ENCODE measurements around the gene FOXO6.

The FOXO6 gene

DNA sequence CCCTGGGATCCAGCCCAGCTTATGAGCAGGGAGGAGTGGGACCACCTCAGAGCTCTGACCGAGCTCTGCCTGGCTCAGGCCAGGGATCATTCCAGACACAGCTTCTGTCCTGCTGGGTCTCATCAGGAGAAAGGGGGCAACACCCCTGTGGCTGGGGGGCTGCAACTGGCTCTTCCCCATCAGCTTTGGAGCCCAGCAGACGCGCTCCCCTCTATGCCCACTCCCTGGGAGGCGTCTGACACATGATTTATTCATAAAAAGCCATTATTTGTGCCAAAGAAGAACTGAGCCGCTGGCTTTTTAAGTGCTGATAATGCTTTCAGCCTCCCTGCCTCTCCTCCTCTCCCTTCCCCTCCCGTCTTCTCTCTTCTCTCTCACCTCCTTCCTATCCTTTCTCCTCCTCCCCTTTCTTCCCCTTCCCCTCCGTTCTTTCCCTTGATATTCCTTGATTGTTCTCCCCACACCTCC, 25.0 kb downstream of the FOXO6 start:
- DNase-seq, result no peak

DNA sequence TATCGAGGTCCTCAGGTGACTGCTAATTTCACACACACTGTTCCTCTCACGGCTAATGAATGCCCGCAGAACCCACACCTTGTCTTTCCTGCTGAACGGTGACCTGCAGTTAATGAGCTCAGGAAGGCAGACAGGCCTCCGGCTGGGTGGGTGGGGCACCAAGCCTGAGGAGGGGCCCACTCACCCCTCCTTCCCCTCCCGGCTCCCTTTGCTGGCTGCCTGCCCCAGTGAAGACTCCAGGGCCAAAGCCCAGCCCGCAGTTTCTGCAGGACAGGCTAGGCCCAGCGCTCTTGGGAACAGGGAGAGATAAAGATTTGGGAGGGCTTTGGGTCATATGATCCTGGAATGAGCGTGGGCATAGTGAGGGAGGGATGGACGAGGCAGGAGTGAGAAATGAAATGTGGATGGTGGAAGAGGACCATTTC, 26.4 kb downstream of the FOXO6 start:
- DNase-seq, result no peak

- no peak for DNase-seq
These were observed 27.3 kb downstream of the FOXO6 start for GRCh38 chr1:41388510-41388909.

- DNase-seq, result no peak
These were observed 27.8 kb downstream of the FOXO6 start for GRCh38 chr1:41389009-41389408.

DNA sequence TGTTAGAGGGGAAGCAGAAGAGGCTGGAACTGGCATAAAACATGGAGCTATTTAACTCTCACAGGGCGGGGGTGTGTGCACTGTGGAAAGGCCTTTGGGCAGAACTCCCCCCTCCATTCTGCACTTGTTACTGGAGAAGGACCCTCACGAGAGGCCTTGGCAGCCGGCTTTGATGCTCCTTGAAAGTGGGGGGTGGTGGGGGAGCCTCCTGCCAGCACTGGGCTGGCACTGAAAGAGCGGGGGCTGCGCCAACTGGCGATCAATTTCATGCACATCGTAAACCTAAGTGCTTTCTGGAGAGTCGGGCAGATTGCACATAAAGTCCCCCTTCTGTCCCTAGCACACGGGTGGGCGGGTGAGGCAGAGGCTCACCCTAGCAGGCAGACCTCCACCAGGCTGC, 28.9 kb downstream of the FOXO6 start:
- no peak for DNase-seq

DNA sequence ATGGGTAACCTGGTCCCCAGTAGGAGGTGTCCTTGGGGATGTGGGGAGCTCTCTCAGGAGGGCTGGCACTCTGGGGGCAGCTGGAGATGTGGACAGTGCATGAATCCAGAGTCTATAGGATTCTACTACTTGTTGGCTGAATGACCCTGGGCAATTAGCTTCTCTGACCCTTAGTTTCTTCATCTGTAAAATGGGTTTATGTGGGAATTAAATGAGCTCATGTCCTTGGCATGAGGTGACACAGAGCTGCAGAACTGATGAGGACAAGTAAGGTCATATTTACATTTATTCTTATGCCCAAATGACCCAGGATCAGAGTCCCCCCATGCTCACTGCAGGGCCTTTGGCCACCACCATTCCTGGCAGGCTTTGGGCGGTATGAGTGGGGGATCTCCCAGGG, 29.3 kb downstream of the FOXO6 start:
- DNase-seq, result no peak

DNA sequence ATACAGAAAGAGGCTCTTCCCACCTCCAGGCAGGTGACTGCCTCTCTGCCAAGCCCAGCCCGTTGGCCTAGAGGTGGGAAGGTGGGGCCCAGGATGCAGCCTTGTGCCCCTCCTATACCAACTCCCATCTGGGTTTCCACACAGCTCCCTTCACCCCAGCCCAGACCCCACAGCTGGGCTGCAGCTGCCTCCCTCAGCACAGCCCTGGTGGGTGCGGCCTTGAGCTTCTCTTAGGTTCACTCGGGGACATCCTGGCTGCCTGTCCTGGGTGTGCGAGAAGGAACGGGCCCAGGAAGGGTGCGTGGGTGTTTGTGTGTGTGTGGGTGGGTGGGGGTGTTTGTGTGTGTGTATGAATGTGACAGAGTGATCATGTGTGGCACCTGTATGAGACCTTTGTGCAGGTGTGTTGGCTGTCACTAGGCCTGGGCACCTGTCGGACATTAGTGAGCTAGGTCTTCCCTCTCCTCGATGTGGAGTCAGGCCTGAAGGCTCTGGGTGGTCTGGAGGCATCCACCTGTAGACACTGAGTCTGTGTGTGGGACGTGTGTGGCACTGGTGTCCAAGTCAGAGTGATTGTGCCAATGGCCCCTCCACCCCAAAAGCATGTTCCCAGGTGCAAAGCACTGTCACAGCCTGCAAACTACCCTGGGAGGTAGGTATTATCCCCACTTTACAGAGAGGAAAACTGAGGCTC, 30.7 kb downstream of the FOXO6 start:
- DNase-seq, result no peak

DNA sequence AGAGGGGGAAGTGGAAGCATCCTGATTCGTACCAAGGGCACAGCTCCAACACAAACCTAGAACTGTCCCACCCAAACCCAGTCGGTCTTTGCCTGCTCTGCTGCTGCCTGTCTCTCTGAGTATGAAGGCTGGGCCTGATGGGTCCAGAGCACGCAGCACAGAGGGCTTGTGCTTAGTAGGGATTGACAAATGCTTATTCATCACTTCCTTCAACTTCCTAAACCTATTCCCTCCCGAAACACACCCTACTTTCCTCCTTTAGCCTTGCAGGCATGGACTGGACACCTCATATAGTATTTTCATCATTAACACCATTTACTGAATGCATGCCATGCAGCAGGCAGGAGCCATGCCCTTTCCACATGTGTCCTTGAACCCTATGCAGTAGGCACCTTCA, 31.3 kb downstream of the FOXO6 start:
- no peak for DNase-seq

- DNase-seq, result no peak
These were observed 32.6 kb downstream of the FOXO6 start for GRCh38 chr1:41393716-41394368.

DNA sequence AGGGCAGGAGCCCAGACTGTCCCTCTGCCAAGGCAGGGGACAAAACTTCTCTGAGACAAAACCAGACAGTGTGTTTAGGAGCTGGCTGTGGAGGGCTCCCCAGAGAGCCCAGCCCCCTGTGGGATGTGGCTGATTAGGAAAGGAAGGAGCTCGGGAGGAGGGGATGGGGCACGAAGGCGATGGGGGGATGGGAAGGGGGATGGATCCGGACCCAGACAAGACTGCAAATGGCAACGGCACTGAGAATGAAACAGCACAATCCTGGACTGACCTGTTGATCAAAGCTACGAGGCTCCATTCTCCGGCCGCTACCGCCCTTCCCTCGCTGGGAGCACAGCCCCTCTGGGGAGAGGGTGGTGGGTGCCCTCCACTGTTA, 33.1 kb downstream of the FOXO6 start:
- no peak for DNase-seq

- DNase-seq, result no peak
These were observed 34.0 kb downstream of the FOXO6 start for GRCh38 chr1:41394959-41395956.

DNA sequence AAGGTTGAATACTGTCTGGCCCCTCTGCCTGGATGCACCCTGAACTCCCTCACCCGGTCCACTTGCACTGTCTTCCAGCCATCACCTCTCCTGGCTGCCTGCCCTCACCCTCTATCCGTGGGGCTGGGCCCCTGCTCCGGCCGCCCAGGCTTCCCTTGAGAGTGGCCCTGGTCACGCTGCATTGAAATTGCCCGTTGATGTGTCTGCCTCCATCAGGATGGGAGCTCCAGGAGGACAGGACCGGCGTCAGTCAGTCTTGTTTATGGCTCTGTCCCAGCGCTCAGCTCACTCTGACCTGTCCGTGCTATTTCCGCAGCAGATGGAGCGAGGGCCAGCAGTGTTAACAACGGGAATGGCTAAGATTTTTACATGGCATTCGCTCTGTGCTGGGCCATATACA, 34.9 kb downstream of the FOXO6 start:
- no peak for DNase-seq

DNA sequence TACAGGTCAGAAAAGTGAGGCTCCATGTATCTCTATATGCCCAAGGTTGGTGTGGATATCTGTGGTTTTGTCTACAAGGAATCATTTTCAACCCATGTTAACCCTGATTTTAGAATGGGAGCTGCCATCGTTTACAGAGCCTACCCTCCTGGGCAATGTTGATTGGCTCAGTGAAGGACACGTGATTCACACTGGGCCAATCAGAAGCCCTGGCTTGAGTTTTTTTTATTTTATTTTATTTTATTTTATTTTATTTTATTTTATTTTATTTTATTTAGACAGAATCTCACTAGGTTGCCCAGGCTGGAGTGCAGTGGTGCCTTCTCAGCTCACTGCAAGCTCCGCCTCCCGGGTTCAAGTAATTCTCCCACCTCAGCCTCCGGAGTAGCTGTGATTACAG, 35.8 kb downstream of the FOXO6 start:
- no peak for DNase-seq

DNA sequence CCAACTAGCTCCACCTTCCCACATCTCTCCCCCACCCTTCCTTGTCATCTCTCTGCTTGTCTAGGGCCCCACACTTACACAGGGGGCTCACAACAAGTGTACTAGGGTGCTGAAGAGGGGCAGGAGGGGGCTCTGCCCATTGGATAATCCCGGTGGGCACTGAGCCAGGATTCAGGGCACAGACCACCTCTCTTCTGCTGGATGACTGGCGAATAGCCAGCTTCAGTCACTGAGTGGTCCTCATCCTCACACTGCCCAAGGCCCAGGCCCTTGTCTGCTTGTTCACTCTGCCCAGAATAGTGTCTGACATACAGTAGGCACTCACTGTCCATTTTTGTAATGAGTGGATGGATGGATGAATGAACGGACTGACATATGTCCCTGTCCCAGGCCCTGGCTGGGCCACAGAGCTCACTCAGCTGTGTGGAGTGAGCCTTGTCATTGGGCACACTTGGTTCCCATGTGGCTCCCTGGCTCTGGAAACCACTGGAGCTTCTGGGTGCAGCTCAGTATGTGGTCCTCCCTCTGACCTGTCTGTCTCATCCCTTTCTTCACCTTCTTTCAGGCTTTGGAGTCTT, 36.6 kb downstream of the FOXO6 start:
- DNase-seq, result no peak

- DNase-seq, result no peak
These were observed 38.0 kb downstream of the FOXO6 start for GRCh38 chr1:41399145-41399795.

DNA sequence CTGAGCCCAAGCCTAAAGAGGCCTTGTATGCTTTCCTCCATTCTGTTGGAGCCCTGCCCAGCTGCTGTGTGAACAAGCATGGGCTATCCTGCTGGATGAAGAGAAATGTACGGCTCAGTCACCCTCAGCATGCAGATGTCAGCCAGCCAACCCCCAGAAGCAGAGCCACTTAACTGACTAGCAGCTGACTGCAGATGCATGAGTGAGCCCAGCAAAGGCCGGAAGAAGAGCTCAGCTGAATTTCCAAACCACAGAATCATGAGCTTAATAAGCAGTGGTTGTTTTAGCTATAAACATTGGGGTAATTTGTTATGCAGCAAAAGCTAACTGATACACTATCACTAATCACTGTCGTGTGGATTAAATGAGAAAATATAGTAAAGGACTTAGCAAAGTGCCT, 39.0 kb downstream of the FOXO6 start:
- DNase-seq, result no peak

- no peak for DNase-seq
These were observed 40.7 kb downstream of the FOXO6 start for GRCh38 chr1:41401899-41402298.

DNA sequence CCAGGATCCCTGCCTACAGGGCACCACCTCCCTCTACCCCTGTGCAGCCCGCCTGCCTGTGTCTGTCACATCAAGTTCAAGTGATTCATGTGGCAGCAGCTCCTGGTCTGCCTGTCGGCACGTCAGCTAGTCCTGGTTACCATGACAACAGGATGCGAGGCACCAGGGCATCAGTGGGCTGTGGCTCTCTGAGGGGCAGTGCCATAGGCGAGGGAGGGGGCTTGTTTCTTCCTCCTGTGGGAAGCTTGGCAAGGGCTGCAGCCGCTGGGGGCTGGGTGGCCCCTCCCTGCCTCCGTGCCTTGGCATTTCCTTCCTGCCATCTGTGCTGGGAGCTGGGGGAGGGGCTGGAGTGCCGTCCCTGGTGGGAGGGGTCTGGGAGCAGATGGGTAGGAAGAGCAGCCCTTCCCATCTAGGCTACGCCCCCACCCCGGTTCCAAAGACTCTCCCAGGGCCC, 43.1 kb downstream of the FOXO6 start:
- DNase-seq, result no peak

- no peak for DNase-seq
These were observed 46.5 kb downstream of the FOXO6 start for GRCh38 chr1:41407664-41408252.

GRCh38 chr1:41408691-41409090, 47.5 kb downstream of the FOXO6 start:
- no peak for DNase-seq

DNA sequence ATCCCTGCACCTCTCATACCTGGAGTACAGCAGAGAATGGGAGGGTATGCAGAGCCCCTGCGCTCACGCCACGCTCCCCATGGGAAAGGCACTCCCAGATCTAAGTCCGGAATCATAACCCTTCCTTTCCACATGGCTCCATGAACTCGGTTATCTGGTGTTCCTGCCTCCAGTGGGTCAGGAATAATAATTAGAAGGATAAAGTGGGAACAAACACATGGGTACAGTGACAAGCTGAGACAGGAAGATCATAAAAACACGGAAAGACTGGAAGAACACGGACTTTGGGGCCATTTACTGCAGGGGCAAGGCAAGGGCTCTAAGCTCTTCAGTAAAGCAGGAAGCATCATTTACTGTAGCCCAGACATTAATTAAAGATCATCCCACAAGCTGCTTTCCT, 48.6 kb downstream of the FOXO6 start:
- DNase-seq, result no peak

DNA sequence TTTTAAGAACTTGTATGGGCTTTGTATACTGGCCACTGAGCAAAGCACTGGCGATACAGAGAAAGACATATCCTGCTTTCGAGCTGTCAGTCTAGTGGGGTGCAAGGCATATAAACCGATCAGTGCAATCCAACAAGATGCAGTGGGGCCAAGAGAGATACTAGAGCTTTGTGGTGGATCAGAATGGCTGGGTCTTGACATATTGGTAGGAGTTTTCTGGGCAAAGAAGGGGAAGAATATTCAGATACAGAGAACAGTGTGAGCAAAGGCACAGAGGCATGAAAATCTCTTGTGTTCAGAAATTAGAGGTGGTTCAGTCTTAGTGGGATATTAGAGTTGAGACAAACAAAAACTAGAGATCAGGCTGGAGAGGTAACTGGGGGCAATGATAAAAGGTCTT, 49.2 kb downstream of the FOXO6 start:
- DNase-seq, result no peak
